NCI-H524 (cell line): ENCODE data around the gene SERPINA12.
"Not testable (repeated sequence)": the region's sequence is repeated elsewhere in the genome, so short reads cannot be mapped to it uniquely, and the experiment has no call there.

Experiments used
- DNase-seq, 2 experiments: peaks; one replicate each; lab custom pipeline; 2025; lab: John Stamatoyannopoulos, UW

The SERPINA12 gene

DNA sequence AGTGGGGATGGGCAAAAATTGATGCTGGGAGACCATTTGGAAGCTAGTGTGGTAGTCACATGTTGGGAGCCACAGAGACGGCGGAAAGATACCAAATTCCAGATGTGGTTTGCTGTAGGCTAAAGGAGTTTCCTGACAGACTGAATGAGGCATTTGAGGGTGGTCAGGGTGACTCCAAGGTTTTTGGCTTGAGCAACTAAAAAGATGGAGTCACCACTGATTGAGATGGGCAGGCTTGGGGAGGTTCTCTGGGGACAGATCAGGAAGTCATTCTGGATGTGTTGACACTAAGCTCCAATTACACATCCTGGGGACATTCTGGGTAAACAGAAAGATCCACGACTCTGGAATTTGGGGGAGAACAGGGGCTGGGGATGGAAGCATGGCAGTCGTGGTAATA, 17.8 kb downstream of the SERPINA12 start:
- DNase-seq, result no peak

DNA sequence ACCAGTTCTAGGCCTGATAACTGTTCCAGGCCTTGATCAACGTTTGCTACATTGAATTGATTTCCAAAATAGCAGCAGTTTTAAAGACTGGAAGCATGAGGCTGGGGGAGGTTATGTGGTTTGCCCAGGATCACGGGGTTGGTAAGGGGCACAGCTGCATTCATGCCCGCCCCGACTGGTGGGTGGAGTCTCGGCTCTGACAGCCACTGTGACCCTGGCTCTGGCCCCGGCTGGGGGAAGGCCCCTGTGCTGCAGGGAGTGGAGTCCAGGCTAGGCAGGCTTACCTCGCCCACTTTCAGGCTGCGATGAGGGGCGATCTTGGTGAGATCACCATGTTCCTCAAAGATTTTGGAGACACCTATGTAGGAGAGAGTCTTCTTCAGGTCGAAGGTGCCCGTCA, 19.9 kb downstream of the SERPINA12 start:
- no peak for DNase-seq

DNA sequence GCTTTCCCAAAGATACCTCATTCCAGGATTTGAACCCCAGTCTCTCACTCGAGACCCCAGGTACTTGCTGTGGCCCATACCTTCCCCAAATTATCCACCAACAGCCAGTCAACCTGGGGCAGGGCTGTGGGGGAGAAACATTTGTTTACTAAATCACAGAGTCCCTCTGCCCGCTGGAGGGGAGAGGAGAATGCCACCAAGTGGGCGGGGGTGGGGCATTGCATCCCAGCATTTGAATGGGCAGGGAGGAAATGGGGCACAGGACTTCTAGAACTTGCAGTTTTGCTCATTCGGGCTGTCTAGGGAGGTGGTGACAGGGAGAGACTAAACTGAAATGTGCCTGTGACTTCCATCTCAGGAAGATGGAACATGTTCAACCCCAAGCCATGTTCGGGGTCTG, 22.4 kb downstream of the SERPINA12 start:
- DNase-seq, result no peak

DNA sequence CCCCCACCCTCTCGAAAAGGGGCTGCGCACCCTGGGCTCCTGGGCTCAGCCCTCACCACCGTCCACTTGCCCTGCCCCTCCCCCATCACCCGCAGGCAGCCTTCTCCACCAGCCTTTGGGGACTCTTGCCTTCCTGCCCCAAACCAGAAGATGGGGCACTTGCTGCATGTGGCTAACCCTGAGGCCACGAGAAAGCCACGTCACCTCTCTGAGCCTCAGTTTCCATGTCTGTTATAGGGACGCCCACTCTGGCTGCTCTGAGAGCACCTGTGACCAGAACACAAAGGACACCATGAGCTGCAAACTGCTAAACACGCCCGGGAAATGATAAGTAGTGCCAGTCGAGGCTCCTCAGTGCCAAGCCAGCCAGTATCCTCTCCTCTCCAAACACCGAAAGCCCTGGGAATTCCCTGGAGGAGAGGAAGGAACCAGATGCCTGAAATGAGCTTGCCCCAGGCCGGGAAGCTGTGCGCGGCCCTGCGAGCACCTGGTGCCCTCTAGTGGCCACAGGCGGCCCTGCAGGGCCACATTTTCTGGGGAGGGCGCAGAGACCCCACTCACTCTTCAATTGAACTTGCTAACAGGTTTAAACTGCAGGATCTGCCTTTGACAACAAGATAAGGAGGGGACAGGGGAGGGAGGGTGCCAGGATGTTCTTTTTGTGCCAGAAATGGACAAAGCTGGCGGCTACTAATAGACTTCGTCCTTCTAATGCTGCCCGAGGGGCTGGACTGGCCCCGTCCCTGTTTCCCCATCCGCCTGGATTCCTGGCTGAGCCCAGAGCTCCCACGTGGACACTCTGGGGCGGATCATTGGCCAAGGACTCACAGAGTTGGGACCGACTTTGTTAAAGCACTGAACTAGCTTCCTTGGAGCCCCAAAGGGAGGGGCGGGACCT, 23.1 kb downstream of the SERPINA12 start:
- peak; percentile 78 to 87 for DNase-seq

DNA sequence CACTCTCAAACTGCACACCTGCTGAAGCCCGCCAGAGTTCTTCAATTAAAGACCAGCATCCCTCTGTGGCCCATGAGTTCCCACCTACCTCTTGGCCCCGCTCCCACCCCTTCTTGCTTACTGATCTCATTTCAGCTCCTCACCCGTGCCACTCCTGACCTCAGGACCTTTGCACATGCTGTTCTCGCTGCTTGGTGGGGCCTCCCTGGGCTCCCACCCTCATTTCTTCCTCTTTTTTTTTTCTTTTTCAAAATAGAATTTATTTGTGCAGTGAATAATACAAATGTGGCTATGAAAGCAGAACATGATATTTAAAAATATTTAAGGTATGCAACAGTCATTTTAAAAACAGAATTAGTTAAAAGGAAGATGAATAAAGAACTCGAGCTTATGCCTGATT, 24.8 kb downstream of the SERPINA12 start:
- no peak for DNase-seq

DNA sequence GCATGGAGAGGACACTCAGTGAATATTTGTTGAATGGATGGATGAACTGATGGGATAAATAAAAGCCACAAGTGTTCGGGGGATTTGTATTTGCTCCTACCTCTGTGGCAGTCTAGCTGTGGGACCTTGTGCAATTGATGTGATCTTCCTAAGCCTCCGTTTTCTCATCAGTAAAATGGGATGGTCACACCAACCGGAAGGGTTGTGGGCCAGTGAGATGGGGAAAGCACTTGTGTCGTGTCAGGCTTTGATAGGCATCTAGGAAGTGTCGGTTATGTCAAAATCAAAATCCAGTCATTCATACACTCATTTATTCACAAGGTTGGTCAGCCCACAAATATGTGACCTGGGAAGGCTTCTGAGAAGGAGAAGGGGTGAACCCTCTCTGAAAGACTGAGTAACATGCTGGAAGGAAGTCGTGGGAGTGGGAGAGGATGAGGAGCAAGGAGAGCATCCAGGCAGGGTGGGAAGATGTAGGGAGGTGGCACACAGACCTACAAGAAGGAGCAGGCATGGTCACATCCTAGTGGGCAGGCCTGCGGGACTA, 25.5 kb downstream of the SERPINA12 start:
- DNase-seq, result no peak

DNA sequence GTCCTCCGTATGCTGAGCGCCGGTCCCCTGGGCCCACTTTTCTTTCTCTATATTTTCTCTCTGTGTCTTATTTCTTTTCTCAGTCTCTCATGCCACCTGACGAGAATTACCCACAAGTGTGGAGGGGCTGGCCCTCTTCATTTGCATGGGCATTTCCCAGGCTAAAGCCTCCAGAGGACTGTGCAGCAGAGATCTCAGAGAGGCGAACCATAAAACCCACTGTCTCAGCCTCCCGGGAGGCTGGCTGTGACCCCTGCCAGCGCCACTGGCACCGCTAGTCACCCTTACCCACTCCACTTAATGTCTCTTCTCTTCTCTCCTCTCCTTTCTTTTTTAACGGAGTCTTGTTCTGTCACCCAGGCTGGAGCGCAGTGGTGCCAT, 26.2 kb downstream of the SERPINA12 start:
- no peak for DNase-seq

DNA sequence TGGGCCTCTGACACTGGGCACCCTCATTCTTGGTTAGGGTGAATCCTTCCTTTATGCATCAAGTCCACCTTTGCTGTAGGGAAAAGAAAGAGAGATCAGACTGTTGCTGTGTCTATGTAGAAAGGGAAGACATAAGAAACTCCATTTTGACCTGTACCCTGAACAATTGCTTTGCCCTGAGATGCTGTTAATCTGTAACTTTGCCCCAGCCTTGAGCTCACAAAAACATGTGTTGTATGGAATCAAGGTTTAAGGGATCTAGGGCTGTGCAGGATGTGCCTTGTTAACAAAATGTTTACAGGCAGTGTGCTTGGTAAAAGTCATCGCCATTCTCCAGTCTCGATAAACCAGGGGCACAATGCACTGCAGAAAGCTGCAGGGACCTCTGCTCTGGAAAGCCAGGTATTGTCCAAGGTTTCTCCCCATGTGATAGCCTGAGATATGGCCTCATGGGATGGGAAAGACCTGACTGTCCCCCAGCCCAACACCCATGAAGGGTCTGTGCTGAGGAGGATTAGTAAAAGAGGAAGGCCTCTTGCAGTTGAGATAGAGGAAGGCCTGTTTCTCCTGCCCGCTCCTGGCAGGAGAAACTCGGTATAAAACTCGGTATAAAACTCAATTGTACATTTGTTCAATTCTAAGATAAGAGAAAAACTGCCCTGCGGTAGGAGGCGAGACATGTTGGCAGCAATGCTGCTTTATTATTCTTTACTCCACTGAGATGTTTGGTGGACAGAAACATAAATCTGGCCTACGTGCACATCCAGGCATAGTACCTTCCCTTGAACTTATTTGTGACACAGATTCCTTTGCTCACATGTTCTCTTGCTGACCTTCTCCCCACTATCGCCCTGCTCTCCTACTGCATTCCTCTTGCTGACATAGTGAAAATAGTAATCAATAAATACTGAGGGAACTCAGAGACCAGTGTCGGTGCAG, 26.9 kb downstream of the SERPINA12 start:
- DNase-seq, result not testable (repeated sequence)

DNA sequence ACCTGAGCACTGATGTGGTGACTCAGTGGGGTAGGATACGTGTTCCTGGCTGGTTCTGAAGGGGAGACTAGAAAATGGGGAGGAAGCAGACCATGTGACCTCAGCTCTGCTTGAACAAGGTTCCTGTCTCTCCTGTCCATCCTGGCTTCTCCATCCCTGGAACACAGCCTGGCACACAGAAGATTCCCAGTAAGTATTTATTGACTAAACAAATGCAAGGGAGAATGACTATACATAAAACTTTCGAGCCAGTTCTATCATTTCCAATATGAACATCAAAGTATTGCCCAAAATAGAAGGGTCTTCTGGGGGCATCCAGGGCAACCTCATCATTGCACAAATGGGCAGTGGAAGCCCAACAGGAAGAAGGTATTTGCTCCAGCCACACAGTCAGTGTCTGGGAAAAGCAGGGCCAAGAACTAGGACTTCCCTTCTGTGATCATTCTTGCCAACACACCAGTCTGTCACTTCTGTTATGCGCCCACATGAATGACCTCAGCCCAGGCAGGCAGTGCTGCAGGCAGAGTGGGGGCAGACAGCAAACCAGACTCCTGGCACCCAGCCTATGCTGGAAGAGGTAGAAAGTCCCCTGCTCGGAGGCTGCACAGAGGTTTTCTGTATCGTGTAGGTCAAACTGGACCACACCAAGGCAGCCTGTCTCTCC, 27.7 kb downstream of the SERPINA12 start:
- no peak for DNase-seq

DNA sequence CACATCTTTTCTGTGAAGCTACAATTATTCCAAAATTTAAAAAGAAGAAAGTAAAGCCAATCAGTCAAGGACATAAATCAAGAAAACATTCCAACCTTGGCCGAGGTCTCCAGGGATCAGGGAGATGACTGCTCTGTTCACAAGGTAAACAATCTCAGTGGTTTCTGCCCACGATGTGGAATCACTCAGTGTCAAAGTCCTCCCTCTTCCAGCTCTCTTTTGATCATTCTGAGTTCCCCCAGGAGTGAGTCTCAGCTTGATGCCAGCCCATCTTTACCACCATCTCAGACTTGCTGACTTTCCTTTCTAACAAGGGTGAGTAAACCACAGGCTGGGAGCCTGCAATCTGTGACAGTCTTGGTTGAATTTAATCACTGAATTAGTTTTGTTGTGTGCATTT, 28.5 kb downstream of the SERPINA12 start:
- DNase-seq, result no peak

DNA sequence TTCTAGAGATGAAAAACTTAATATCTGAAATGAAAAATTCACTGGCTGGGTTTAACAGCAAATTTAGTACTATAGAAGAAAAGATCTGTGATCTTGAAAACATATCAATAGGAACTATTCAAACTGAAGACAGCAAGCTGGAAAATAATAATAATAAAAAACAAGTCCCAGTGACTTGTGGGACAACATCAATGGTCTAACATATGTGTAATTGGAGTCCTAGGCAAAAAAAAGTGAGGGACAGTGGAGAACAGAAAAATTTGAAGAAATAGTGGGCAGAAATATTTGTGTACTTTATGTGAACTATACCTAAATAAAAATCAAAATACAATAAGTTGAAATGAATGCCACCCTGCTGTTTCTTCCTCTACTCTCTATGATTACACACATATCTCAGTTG, 30.8 kb downstream of the SERPINA12 start:
- no peak for DNase-seq

DNA sequence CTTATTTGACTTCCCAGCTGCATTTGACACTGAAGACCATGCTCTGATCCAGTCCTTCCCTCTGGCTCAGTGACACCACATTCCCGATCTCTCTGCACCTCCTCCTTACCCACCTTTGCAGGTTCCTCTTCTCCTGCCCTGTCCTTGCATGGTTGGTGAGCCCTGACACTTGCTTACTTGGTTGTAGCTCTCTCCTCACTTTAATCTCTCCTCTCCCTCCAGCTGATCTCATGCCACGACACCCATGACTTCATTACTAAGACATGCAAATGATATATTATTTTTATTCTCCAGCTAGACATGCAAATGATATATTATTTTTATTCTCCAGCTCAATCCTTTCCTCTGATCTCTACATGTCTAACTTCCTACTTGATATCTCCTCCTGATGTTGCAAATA, 33.2 kb downstream of the SERPINA12 start, which contains the start of gene SERPINA9:
SERPINA9 (minus strand) TSS at position 175 of the 400 bp plus-strand sequence. CDS start 6,357 bp downstream, outside the sequence.
- no peak for DNase-seq

DNA sequence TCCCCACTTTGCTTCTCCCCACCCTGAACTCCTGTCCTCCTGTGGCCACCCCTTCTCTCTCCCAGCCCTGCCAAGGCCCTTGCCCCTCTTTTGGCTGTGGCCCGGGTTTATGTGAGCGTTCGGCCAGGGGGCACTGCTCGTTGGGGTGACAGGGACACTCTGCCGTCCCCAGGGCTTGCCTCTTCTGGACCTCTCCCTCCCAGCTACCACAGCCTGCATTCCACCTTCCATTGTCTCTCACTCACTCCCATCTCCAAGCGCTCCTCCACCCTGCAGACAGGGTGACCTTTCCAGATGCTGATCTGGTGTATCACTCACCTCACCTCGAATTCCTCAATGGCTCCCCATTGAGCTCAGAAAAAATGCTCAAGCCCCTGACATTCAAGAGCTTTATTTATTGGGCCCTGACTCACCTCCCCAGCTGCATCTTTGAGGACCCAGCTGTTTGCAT, 34.7 kb downstream of the SERPINA12 start:
- DNase-seq, result no peak

DNA sequence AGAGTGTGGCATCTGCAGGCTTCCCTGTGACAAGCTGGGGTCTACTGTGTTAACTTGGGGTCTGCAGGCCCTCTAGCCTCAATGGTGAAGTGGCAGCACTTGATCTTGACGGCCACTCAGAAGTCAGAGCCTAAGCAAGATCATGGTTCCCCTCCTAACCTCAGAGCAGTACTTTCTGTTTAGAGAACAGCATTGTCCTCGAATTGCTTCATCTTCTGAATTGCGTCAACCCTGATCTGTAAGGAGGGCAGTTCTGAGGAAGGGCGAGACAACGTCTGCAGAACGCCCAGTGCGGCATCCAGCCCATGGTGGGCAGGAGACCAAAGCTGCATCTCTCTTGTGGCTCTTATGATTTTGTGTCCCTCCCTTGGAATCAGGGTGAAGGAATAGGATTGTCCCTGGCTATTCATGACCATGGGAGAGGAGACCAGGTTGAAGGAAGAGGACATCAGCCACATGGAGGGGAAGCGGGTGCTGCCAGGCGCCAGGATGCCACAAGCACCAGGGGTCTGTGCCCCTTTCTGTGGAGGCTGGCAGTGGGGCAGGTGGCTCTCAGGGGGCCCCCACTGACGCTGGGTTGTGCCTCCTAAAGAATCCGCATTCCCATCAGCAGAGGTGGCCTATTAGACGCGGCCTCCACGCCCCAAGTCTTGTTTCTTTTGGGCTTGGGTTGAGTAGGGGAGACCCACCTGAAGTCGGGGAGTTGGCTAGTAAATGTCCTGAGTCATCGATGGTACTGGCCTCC, 35.4 kb downstream of the SERPINA12 start:
- no peak for DNase-seq

DNA sequence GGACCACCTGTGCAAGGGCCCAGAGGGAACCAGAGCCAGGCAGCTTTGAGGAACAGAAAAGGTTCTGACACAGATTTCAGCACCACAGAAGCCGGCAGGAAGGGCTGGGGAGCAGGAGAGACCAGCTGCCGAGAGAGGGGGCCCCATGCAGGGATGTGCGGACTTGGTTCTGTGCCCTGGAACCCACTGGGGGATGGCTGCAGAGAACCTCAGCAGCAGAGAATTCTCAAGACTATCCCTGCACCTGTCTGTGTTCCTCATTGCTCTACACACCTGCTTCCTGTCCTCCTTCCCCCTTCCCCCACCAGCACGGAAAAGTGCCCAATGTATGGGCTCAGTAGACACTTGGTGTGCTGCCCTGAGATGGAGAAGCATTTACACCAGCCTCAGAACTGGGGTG, 36.4 kb downstream of the SERPINA12 start:
- DNase-seq, result no peak

DNA sequence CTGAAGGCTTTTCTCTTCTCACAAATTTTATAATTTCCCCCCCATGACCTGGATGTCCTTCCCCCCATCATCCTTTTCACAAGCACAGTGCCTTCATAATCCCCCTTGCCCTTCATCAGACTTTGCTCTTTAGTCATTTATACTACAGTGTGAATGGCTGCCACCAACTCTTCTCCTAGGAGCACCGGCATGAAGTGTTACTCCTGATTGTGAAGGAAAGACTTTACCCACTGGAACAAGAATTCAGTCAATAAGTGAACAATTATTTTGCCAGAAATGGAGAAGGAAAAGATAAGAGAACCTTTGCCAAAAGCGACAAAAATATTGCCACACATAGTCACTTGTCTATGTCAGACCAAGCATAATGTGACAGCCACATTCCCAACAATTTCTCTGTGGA, 38.2 kb downstream of the SERPINA12 start:
- DNase-seq, result no peak

DNA sequence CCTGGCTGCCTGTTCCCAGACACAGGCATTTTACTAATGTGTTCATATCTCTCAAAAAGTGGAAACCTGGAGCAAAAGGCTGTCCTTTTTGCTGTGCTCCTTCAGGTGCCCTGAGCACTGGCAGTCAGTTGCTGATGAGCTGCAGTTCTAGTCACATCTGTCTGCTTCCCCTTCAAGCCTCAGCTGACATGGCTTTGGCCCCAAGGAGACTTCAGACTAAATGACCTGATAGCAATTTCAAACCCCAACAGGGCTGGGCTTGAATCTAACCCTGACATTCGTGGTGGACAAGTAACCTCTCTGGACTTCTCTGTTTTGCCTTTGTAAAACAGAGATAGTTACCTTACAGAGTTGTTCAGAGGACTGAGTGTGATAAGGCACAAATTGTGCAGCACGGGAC, 39.0 kb downstream of the SERPINA12 start:
- DNase-seq, result no peak

DNA sequence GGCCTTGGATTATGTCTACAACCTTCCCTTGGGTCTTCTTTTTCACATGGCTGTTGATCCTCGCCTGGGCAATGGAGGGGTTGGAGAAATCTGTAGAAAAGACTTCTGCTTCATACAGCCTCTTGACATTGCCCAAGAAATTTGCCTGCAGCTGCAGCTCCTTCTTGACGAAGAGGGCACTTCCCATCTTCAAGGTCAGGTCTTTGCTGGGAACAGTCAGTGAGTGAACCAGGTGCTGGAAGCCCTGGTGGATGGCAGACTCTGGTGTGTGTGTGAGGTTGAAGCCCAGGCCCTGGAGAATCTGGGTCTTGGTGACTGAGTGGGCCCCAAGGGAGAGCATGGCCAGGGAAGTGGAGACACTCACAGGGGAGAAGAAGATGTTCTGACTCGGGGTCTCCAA, 40.0 kb downstream of the SERPINA12 start:
- no peak for DNase-seq

DNA sequence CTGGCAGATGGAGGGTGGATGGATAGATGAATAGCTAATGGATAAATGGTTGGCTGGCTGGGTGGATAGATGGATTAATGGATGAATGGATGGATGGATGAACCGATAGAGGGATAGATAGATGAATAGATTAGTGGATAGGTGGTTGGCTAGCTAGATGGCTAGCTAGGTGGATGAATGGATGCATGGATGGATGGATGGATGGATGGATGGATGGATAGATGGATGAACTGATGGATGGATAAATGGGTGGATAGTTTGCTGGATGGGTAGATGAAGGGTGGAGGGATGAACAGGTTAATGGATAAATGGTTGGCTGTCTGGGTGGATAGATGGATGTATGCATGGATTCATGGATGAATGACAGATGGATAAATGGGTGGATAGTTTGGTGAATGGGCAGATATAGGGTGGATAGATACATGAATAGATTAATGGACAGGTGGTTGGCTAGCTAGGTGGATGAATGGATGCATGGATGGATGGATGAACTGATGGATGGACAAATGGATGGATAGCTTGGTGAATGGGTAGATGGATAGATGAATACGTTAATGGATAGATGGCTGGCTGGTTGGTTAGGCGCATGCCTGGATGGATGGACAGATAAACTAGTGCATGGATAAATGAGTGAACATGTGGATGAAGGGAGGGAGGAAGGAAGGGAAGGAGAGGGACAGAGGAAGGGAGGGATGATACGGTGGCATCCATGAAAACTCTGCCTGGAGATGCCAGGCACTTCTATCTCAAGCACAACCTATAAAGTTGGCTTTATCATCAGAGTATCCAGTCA, 41.3 kb downstream of the SERPINA12 start:
- DNase-seq, result no peak

DNA sequence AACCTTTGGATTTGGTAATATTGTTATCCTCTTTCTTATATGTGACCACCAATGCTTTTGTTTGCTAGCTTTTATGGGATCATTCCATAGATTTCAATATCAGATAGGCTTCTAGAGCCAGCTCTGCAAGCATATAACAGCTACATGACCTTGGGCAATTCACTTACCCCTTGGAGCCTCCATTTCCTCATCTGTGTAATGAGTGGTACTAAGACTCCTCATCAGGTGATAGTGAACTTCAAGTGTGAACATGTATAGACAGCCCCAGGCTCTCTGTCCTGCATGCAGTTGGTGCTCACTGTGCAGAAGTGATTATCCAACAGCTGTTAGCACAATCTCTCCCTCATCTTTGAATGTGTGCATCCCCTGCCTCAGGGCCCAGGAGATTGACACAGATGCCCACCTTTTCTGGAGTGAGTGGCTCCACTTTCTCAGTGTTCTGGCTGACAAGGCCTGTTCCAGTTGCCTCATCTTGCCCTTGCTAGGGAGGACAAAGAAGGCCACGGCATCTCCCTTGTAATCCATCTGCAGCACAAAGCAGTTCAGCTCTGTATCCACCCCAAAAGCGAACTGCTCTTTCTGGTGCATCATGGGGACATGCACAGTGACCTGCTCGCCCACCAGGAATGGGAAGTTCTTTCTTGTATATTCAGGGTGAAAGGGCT, 42.4 kb downstream of the SERPINA12 start:
- no peak for DNase-seq
